Stimulated activated CD8-positive, alpha-beta memory T cell treated with anti-CD3 and anti-CD28 coated beads, Interleukin-4, amount 100 ng/mL, for 24 hours (primary cell): ENCODE results near the gene KRTAP10-4.
"Not testable (repeated sequence)": the region's sequence is repeated elsewhere in the genome, so short reads cannot be mapped to it uniquely, and the experiment has no call there.

Experiments used
- DNase-seq: peaks from one replicate; pipeline ENCODE4 v3.0.0-alpha.2; 2020; ENCODE audit warnings: low read depth

The KRTAP10-4 gene

GRCh38 chr21:44573630-44574456 lies at the start of gene KRTAP10-4:
Gene KRTAP10-4, plus strand, starts transcription at chr21:44573729. Its CDS starts 30 bp downstream, at chr21:44573759.
- DNase-seq = not testable (repeated sequence)

- no peak for DNase-seq
Observed at GRCh38 chr21:44524414-44525371, 48.8 kb upstream of the KRTAP10-4 start.

- no peak for DNase-seq
Observed at GRCh38 chr21:44525391-44526095, 48.0 kb upstream of the KRTAP10-4 start.

DNA sequence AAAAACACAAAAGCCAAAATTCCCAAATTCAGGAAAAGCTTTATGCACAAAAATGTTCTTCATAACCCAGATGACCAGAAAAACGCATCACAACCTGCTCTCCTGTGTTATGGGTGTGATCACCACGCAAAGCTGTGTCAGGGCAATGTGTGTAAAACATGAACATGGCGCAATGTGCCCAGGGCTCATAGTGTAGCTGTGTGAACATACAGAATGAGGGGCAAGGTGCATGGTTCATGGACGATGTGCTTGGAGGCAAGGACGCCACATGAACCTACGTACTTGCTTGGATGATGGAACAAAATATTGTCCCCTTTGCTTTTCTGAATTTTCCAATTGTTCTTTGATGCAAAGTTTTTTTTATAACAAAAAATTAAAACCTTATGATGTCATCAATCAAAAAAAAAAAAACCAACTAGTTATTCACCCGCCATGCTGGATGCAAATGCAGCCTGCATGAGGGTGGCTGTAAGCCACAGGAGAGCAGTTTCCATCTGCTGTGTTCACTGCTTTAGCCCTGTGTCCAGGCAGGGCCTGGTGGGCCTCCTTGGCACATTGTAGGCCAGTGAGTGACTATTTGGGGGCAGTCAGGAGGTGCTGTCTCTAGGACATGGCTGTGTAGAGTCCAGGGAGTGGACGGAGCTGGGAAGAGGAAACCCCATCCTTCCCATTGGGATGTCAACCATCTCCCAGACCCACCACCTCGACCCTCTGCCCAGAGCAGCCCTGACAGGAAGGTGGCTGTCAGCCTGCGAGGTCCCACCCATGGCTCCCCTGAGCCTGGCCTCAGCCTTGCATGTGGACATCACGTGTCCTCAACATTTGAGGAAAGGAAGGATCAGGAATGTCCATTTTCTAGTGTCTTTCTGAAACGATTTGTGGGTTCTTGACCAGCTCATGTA lies 47.2 kb upstream of the KRTAP10-4 start:
- no peak for DNase-seq

DNA sequence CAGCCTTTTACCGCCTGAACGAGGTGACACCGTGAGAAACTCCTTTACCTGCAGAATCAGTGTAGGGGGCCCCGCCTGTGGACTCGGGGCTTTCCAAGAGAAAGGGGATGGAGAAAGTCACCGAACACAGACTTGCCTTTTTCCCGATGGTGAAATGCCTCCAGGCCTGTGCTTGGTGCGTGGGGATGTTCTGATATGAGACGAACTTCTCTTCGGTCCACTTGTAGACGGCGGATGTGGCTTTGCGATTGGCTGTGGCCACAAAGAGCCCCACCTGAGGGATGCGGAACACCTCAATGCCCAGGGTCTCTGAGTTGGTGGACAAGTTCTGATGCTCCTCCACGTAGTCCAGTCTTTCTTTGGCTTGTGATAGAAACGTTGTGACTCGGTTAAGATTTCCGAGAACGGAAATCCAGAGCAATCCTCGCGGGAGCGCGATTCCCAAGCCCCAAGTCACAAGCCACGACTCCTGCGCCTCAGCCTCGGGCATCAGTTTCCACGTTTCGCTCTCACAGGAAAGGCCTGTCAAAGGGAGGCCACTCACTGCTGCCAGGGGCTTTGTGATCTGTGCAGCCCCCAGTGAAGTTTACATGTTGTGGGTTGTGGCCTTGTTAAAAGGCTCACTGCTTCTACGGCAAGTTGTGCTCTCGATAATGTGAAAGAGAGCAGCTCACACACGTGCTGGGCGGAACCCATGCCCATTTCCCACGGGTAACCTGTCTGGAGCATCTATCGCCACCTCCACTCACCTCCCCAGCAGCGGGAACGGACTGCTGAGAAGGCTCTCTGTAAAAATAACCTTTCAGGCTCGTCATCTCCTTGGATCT lies 46.2 kb upstream of the KRTAP10-4 start:
- no peak for DNase-seq

- DNase-seq = no peak
Observed at GRCh38 chr21:44527983-44528633, 45.4 kb upstream of the KRTAP10-4 start.

- DNase-seq = no peak
Observed at GRCh38 chr21:44528634-44528995, 44.9 kb upstream of the KRTAP10-4 start.

GRCh38 chr21:44529011-44529421 lies 44.5 kb upstream of the KRTAP10-4 start:
- DNase-seq = no peak

DNA sequence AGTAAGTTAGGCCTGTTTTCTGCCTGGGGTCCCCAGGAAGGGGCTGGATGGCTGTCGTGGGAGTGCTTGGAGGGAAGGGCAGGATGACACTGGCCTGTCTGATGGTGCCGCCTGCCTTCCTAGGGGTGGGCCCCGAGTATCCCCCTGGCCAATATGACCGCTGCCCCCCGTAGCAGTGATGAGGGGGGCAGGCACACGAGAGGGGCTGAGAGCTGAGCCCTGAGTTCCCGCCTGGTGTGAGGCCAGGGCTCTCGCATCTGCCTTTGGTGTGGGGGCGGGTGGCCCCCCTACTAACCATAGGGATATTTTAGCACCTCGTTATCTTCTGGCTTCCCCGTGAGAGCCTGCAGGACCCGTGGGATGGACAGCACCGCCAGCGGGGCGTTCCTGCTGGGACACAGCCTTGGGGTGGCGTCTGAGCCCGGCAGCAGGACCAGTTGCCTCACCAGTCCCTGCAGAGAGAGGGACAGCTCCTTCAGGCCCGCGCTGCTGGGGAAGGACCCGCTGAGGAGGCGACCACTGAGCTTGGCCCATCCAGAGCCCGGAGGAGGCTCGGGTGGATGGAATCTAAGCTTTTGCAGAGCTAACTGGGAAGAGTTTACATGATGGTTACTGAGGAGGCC lies 43.9 kb upstream of the KRTAP10-4 start:
- no peak for DNase-seq

DNA sequence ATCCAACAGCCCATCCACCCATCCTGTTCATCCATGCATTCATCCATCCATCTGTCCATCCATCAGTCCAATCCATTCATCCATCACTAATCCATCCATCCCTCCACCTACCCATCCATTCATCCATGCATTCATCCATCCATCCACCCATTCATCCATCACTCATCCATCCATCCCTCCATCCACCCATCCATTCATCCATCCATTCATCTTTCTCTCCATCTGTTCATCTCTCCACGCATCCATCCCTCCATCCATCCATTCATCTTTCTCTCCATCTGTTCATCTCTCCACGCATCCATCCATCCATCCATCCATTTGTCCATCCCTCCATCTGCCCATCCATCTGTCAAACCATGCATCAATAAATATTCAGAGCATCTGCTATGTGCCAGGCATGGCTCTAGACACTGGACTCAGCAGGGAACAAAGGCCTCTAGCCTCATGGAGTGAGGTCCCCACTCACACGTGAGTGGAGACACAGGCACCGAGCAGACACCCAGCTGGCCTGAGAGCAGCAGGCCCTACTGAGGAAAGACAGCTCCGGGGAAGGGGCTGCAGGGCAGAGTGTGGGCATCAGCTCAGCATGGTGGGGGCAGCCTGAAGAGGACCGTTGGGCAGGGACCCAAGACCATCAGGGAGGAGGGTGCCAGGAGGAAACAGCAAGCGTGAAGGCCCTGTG lies 43.2 kb upstream of the KRTAP10-4 start:
- DNase-seq = no peak

GRCh38 chr21:44530903-44531605 lies 42.5 kb upstream of the KRTAP10-4 start:
- no peak for DNase-seq

DNA sequence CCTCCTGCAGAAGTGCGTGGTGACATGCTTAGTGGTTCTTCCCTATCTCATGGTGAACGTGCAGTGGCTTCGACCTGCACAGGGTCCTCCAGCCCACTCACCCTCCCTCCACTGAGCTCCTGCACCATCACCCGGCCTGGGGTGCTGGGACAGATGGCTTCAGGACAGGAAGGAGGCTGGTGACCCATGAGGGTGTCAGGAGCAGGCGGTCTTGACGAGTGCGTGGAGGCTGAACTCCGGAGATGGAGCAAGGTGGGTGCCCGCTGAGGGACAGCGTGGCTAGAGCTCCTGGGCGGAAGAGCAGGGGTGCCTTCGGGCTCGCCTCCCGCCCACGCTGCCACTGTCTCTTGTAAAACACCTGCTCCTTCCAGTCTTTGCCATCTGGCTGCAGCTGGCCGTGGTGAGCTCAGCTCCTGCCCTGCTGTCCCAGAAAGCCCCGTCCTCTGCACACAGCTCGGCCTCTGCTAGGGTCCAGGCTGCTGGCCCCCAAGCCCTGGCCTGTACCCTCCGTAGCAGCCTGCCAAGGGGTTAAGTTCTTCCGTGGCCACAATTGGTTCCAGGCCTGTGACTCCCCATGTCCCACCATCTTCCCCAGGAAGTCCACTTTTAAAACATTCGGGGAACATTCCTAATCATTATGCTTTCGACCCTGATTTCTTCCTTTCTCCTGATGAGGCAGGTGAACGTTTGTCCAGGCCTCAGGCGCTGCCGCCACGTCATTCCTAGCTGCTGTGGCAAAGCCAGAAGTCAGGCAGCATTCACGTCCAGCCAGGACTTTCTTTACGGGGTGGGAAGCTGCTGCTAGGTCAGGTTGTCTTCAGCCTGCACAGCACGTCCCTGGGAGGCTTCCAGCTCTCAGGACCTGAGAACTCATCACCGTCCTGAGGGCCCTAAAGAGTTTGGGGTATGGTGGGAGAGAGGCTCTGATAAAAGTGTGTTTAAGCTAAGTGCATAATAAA lies 41.6 kb upstream of the KRTAP10-4 start:
- no peak for DNase-seq

DNA sequence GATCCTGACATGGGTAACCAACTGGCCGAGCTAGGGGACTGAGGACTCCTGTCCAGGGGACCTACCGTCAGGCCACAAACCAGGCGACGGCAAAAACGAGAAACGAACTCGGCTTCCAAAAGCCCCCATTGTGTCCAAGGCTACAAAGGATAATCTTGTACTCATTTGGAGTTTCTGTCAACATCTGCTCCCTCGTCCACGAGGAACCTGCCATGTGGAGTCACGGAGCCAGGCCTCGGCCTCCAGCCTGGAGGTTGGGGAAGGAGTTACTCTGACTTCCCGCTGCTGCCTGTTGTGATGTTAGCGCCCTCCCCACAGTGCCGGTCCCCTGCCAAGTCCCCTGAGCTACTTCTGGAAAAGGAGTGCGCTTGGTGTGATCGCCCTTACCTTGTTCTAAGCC lies 40.8 kb upstream of the KRTAP10-4 start:
- DNase-seq = no peak

DNA sequence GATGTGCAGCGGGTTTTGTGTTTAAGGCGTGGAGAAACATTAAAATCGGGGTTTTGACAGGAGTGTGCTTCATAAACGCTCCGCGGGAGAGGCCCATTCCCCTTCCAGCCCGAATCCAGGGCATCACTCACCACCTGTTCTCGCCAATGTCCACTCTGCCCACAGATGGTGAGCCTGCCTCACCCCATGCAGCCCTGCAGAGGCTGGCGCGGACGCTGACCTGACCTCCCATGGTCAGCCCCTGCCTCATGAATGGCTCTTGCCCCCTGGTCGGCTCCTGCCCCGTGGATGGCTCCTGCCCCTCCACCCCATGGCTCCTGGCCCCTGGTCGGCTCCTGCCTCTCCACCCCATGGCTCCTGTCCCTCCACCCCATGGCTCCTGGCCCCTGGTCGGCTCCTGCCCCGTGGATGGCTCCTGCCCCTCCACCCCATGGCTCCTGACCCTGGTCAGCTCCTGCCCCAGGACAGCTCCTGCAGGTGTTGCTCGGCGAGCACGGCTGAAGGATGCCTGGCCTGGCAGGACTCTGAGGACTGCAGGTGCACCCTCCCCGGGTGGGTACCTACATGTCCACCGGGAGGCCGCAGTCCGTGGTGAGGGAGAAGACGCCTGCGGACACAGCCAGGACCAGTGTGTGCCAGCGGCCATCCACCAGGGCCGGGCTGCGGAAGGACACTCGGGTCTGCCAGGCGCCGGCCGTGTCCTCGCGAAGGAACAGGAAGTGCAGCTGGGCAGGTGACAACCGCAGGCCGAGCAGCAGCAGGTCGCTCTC lies 40.2 kb upstream of the KRTAP10-4 start:
- no peak for DNase-seq

DNA sequence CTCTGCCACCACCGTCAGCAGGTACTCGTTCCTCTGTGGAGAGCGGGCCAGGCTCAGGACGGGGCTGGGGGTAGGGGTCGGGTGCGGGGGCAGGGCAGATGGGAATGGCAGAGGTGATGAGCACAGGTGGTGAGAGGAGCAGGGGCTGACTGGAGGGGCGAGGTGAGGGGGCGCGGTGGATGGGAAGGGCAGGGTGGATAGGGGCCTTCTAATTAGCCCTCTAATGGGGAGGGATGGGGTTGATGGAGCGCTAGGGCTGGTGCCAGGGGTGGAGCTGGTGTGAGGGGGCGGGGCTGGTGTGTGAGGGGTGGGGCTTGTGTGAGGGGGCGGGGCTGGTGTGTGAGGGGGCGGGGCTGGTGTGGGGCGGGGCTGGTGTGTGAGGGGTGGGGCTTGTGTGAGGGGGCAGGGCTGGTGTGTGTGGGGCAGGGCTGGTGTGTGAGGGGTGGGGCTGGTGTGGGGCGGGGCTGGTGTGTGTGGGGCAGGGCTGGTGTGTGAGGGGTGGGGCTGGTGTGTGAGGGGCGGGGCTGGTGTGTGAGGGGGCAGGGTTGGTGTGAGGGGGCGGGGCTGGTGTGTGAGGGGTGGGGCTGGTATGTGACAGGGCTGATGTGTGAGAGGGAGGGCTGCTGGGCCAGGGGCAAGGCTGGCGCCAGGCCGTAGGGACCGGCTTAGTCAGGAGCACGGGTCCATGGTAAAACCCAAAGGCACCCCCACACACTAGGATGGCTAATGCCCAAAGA lies 39.5 kb upstream of the KRTAP10-4 start:
- DNase-seq = no peak
